B cell (primary cell): ENCODE measurements around the gene RSU1. TPM values are rescaled to one million over a fixed set of nuclear protein-coding genes. Genes with fewer than 3 reads are reported as not detected.

Experiments used
- ATAC-seq: fragments of 200-7000 bp; cut with Tn5 transposase; one replicate; pipeline ENCODE4 v1.10.0; 2021; ENCODE audit warnings: low read depth, mild to moderate bottlenecking, moderate number of reproducible peaks, moderate library complexity
- CTCF ChIA-PET: fragments of 350-600 bp; sonication (Branson Sonifier 250); formaldehyde crosslinking; loops from one replicate; lab custom pipeline; 2021; ENCODE audit warnings: antibody characterized with exemption, inconsistent platforms; lab: Charles Lee
- POLR2A ChIA-PET: fragments of 350-600 bp; sonication (Branson Sonifier 250); formaldehyde crosslinking; loops from one replicate; lab custom pipeline; 2021; ENCODE audit warnings: antibody characterized with exemption; lab: Charles Lee
- DNase-seq: peaks from one replicate; pipeline ENCODE4 v3.0.0; 2013
- H2AFZ ChIP-seq: 2 replicates; pipeline ENCODE4 v1.6.1; 2012; ENCODE audit warnings: mild to moderate bottlenecking, low read depth, low read length; ENCODE audit not compliant: insufficient read depth, poor library complexity, severe bottlenecking
- H3K27ac ChIP-seq, 2 donors: 1 replicate in 1 of 2; 2 replicates in 1 of 2; pipeline ENCODE4 v1.5.1; 2012 to 2013; ENCODE audit warnings: low read length in 2 of 2, mild to moderate bottlenecking in 2 of 2, moderate library complexity in 1 of 2
- H3K27me3 ChIP-seq, 4 experiments: fragments of 200-600 bp in 1 of 4; sonication (generic) in 1 of 4; replicated peaks in 1 of 4; 1 replicate in 2 of 4; 2 replicates in 2 of 4; pipeline versions ENCODE4 v1.6.1 to v1.7.0; 2013 to 2016; ENCODE audit warnings: low read length in 3 of 4, mild to moderate bottlenecking in 2 of 4, mixed read lengths in 1 of 4, moderate library complexity in 1 of 4; ENCODE audit not compliant: insufficient read depth in 4 of 4, control insufficient read depth in 3 of 4; ENCODE audit errors: control extremely low read depth in 1 of 4
- H3K36me3 ChIP-seq, 2 experiments: replicated peaks in 1 of 2; 1 replicate in 1 of 2; 2 replicates in 1 of 2; pipeline versions ENCODE4 v1.6.1 to v1.7.1; 2013; ENCODE audit warnings: low read length in 1 of 2; ENCODE audit not compliant: insufficient read depth in 2 of 2, control insufficient read depth in 1 of 2; ENCODE audit errors: control extremely low read depth in 1 of 2, extremely low read depth in 1 of 2
- H3K4me1 ChIP-seq, 2 donors: fragments of 200-600 bp in 1 of 2; sonication (generic) in 1 of 2; 1 replicate in 1 of 2; 2 replicates in 1 of 2; pipeline versions ENCODE4 v1.5.1 to v1.6.1; 2013 to 2017; ENCODE audit warnings: low read length in 2 of 2; ENCODE audit not compliant: control insufficient read depth in 2 of 2, insufficient read depth in 2 of 2
- H3K4me2 ChIP-seq: replicated peaks from 2 replicates; pipeline ENCODE3; 2012; ENCODE audit warnings: mild to moderate bottlenecking, low read depth, low read length; ENCODE audit not compliant: poor library complexity, severe bottlenecking
- H3K4me3 ChIP-seq, 5 experiments: fragments of 200-600 bp in 1 of 5; sonication (generic) in 1 of 5; 1 replicate in 3 of 5; 2 replicates in 2 of 5; pipeline versions ENCODE4 v1.5.1 to v1.7.0; 2011 to 2016; ENCODE audit warnings: low read length in 4 of 5, mild to moderate bottlenecking in 4 of 5, low read depth in 2 of 5, control low read depth in 1 of 5, moderate library complexity in 1 of 5; ENCODE audit not compliant: insufficient read depth in 1 of 5; ENCODE audit errors: control extremely low read depth in 1 of 5, extremely low read depth in 1 of 5
- H3K79me2 ChIP-seq: fragments of 200-600 bp; sonication (generic); one replicate; pipeline ENCODE4 v1.6.0; 2016; ENCODE audit warnings: low read length; ENCODE audit not compliant: control insufficient read depth, insufficient read depth
- H3K9ac ChIP-seq: fragments of 200-600 bp; sonication (generic); 2 replicates; pipeline ENCODE4 v1.6.1; 2017; ENCODE audit warnings: mild to moderate bottlenecking, low read length, moderate library complexity
- H3K9me3 ChIP-seq, 3 donors: one replicate each; pipeline versions ENCODE4 v1.6.1 to v1.7.1; 2013; ENCODE audit warnings: low read length in 2 of 3; ENCODE audit not compliant: control insufficient read depth in 2 of 3, insufficient read depth in 1 of 3; ENCODE audit errors: control extremely low read depth in 1 of 3
- H4K20me1 ChIP-seq: 2 replicates; pipeline ENCODE4 v1.6.0; 2012; ENCODE audit warnings: mild to moderate bottlenecking, low read length; ENCODE audit not compliant: insufficient read depth, control insufficient read depth, poor library complexity, severe bottlenecking
- H3K27ac Mint-ChIP-seq: one replicate; pipeline ENCODE4 v1.8.0; 2021; ENCODE audit warnings: mixed read lengths
- H3K27me3 Mint-ChIP-seq: one replicate; pipeline ENCODE4 v1.8.0; 2021; ENCODE audit warnings: mixed read lengths
- H3K4me1 Mint-ChIP-seq: one replicate; pipeline ENCODE4 v1.8.0; 2021; ENCODE audit warnings: mixed read lengths
- H3K4me3 Mint-ChIP-seq: one replicate; pipeline ENCODE4 v1.8.0; 2021; ENCODE audit warnings: mixed read lengths
- H3K9me3 Mint-ChIP-seq: one replicate; pipeline ENCODE4 v1.8.0; 2022; ENCODE audit warnings: mixed read lengths; ENCODE audit not compliant: insufficient read depth
- EZH2 ChIP-seq: IDR thresholded peaks from 2 replicates; pipeline ENCODE4 v1.6.1; 2012; ENCODE audit warnings: borderline replicate concordance, low read depth, mild to moderate bottlenecking, moderate library complexity, low read length; ENCODE audit not compliant: insufficient read depth, poor library complexity, severe bottlenecking
- WGBS: methylation state at CpG from one replicate; pipeline ENCODE4 v1.1.5; 2013; ENCODE audit warnings: missing lambda C conversion rate; ENCODE audit not compliant: insufficient coverage; 5-methylcytosine and 5-hydroxymethylcytosine counted together
- intact Hi-C: fragments of 100-400 bp; cut with micrococcal nuclease; formaldehyde crosslinking; loops from one replicate; pipeline ENCODE4 v1.10.0; 2022
- polyA plus RNA-seq: library from polyadenylated mRNA; depleted of rRNA; stranded (reverse); fragments of >200 nt; gene quantifications from 2 replicates; pipeline ENCODE4 v1.2.3, GENCODE V29; 2012
- total RNA-seq, 2 donors: library from RNA; stranded (reverse); fragments of 120-200 nt in 1 of 2; gene quantifications; 1 replicate in 1 of 2; 2 replicates in 1 of 2; pipeline versions ENCODE4 v1.2.3 to v1.2.4, GENCODE V29; 2013 to 2022
- TF ChIP-seq, protein P1 (sequence below): fragments of 200-600 bp; IDR thresholded peaks from one replicate; pipeline ENCODE4 v1.8.0; 2022; ENCODE audit warnings: antibody characterized with exemption, mild to moderate bottlenecking

Gene RSU1
- total and polyA plus RNA-seq, 2 donors (not counting 1 experiment from before 2014, with no cell fraction given) = 33.4 to 41.1 TPM

DNA sequence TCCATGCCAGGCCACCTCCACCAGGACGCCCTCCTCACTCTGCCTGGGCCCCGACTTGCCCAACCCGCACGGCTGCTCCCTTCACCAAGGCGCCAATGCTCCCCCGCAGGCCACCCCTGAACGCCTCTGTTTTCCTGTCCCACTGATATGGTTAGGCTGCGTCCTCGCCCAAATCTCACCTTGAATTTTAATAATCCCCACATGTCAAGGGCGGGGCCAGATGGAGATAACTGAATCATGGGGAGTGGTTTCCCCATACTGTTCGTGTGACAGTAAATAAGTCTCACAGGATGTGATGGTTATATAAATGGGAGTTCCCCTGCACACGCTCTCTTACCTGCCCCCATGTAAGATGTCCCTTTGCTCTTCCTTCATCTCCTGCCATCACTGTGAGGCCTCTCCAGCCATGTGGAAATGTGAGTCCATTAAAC, 29.8 kb downstream of the RSU1 start:
- H2AFZ ChIP-seq = no peak overlapping the region

GRCh38 chr10:16780338-16780880, 36.8 kb downstream of the RSU1 start:
- Histone ChIP-seq H3K36me3 (peaks cover 1 to 4% of the 10 kb centered on the region in 2 experiments), H2AFZ (no peak overlapping the region), H3K27me3 (no peaks in the 10 kb centered on the region), H4K20me1 (no peaks in the 10 kb centered on the region), H3K4me3 (no peak overlapping the region), H3K9ac (no peak overlapping the region), H3K4me1 (peaks cover 10 to 14% of the 10 kb centered on the region in 2 donors), H3K9me3 (no peaks in the 10 kb centered on the region), H3K79me2 (peaks cover 4% of the 10 kb centered on the region), H3K27ac (peak overlapping the region in 1 of 2 donors; percentile 52), H3K4me2 (no peak overlapping the region)
- WGBS = 94% methylated on average over 6 of the region's 7 CpGs
- Mint-ChIP-seq H3K4me1 (peaks cover 24% of the 10 kb centered on the region), H3K27me3 (no peaks in the 10 kb centered on the region), H3K4me3 (no peak overlapping the region), H3K27ac (no peak overlapping the region), H3K9me3 (peaks cover 4% of the 10 kb centered on the region)
- TF ChIP-seq, protein P1, sequence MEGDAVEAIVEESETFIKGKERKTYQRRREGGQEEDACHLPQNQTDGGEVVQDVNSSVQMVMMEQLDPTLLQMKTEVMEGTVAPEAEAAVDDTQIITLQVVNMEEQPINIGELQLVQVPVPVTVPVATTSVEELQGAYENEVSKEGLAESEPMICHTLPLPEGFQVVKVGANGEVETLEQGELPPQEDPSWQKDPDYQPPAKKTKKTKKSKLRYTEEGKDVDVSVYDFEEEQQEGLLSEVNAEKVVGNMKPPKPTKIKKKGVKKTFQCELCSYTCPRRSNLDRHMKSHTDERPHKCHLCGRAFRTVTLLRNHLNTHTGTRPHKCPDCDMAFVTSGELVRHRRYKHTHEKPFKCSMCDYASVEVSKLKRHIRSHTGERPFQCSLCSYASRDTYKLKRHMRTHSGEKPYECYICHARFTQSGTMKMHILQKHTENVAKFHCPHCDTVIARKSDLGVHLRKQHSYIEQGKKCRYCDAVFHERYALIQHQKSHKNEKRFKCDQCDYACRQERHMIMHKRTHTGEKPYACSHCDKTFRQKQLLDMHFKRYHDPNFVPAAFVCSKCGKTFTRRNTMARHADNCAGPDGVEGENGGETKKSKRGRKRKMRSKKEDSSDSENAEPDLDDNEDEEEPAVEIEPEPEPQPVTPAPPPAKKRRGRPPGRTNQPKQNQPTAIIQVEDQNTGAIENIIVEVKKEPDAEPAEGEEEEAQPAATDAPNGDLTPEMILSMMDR = no peak
- no peak for TF ChIP-seq EZH2
- DNase-seq = no peak
- CTCF ChIA-PET = interaction anchor here (0.8 kb wide), 1 partner anchor 878 kb away, joined by 4 read pairs; no protein-coding TSS in a partner anchor
- POLR2A ChIA-PET = no interaction called here
- no peak for ATAC-seq
- intact Hi-C loops = no loop called here

More for the DNA sequence above, 29.8 kb downstream of the RSU1 start:
- peaks cover 0 to 6% (median 0%) of the 10 kb centered on the region in 3 donors for H3K9me3 ChIP-seq
- peaks cover 9 to 19% of the 10 kb centered on the region in 2 donors for H3K4me1 ChIP-seq
- peak overlapping the region; percentile 3 for H3K27ac Mint-ChIP-seq
- 100% methylated on average over 5 of the region's 12 CpGs for WGBS
- H3K4me2 ChIP-seq = peak overlapping the region; percentile 29
- H3K9ac ChIP-seq = no peak overlapping the region
- intact Hi-C loops = no loop called here
- H3K4me3 Mint-ChIP-seq = no peak overlapping the region
- peak; percentile 48 for DNase-seq
- H4K20me1 ChIP-seq = no peaks in the 10 kb centered on the region
- POLR2A ChIA-PET = no interaction called here
- H3K36me3 ChIP-seq = peaks cover 1 to 7% of the 10 kb centered on the region in 2 experiments
- CTCF ChIA-PET = no interaction called here
- peaks cover 16% of the 10 kb centered on the region for H3K4me1 Mint-ChIP-seq
- H3K4me3 ChIP-seq = no peak overlapping the region
- H3K27ac ChIP-seq = peak overlapping the region in 1 of 2 donors; percentile 65
- H3K27me3 ChIP-seq = no peaks in the 10 kb centered on the region
- H3K9me3 Mint-ChIP-seq = peaks cover 4% of the 10 kb centered on the region
- H3K79me2 ChIP-seq = peaks cover 10% of the 10 kb centered on the region
- no peaks in the 10 kb centered on the region for H3K27me3 Mint-ChIP-seq
- ATAC-seq = peak; percentile 36
- TF ChIP-seq EZH2 = no peak
- TF ChIP-seq, protein P1 = no peak
